ENCODE data around the gene HMX3.

HMX3 gene

GRCh38 chr10:123134915-123135414, 805 bp upstream of the HMX3 start:
- no peak for DNase-seq

GRCh38 chr10:123136221-123136805, 543 bp downstream of the HMX3 start:
- DNase-seq = no peak

DNA sequence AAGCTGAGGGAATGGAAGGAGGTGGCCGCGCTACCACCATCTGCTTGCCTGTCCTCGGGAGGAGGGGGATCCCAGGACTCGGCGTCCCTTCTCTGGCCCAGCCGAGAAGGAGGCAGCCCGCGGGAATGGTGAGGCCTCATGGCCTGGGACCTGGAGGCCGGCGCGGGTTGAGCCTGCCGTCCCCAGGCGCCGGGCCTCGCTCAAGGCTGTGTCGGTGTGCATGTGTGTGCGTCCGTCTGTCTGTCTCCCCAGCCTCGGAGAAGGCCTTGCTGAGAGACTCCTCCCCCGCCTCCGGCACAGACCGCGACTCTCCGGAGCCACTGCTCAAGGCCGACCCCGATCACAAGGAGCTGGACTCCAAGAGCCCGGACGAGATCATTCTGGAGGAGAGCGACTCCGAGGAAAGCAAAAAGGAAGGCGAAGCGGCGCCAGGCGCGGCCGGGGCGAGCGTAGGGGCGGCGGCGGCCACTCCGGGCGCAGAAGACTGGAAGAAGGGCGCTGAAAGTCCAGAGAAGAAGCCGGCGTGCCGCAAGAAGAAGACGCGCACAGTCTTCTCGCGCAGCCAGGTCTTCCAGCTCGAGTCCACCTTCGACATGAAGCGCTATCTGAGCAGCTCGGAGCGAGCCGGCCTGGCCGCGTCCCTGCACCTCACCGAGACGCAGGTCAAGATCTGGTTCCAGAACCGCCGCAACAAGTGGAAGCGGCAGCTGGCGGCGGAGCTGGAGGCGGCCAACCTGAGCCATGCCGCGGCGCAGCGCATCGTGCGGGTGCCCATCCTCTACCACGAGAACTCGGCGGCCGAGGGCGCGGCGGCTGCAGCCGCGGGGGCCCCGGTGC, 1.3 kb downstream of the HMX3 start:
- DNase-seq = no peak

DNA sequence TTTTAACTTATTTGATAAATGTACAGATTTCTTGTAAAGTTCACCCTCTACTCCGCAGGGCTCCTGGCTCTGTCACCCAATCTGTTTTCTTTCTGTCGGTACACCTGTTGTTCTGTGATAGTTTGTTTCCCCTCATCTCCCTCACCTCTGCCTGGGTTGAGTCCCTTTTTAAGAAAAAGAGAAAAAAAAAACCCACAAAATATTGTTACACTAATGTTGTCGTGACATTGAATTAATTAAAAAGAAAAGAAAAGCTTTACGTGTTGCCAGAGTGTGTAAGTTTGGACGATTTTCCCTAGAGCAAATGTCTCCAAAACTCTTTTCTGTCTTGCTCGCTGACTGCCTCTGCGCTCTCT, 3.4 kb downstream of the HMX3 start:
- no peak for DNase-seq

DNA sequence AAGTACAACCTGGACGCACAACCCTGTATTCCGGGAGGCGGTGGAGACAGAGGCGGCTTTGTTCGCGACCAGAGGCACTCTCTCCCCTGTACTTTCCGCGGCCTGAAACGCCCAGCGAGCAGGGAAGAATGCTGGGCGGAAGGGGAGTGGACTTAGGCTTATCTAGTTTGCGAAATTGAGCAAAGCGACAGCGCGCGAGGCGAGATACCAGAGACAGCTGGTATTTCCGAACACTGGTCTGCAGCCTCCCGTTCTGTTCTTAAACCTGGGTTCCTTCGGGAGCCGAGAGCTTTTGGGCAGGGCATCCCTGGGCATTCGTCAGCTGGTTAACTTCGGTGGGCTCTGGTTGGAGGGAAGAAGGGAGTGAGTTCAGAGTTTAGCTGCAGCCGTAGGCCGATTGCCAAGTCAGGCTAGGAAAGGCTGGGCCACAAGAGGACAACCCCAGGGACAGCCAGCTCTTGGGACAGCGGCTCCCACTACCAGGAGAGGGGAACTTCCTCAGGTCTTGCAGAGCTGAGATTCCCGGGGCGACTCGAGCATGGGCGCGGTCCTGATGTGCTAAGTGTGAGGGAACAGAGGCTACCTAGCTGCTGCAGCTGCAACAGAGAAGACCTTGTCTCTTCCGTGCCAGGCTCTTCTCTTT, 3.9 kb downstream of the HMX3 start:
- DNase-seq = no peak

- no peak for DNase-seq
Measured at GRCh38 chr10:123140164-123140982, 4.6 kb downstream of the HMX3 start.

GRCh38 chr10:123140983-123141390, 5.2 kb downstream of the HMX3 start:
- no peak for DNase-seq

DNA sequence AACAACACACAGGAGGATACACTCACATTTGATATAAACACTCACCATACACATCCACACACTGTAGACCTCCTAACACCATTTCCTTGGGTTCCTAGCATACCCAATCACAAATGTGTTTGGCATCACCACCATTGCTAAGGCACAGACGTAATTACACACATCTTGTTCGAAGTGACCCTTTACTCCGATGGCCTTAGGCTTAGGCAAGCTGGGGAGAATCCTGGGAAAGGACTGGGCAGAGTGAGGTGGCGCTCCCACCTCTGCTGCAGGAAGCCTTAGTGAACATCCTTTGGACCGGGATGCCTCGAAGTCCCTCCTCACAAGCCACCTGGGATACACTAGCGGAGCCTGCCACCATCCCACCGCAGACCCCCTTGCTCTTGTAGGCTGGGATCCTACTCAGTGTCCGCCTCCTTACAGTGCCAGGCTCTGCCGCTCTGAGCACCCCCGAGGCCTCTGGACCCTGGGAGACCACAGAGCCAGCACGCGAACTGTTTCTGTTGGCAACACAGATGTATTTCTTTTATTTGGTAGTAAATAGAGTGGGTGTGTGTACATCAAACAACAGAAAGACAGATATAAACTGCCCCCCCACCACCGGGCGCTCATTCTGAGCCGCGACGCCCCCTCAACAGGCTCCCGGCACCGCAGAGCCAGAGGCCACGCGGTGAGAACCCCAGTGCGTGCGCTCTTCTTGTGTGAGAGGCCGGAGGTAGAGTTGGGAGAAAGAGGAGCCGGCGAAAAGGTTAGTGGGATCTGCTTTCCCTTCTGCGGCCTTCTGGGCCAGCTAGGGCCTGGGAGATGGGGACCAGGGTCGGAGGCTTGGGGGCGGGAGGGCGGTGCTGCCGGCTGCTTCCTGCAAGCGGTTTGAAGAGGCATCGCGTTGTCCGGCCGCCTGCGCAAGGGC, 6.3 kb downstream of the HMX3 start:
- no peak for DNase-seq

DNA sequence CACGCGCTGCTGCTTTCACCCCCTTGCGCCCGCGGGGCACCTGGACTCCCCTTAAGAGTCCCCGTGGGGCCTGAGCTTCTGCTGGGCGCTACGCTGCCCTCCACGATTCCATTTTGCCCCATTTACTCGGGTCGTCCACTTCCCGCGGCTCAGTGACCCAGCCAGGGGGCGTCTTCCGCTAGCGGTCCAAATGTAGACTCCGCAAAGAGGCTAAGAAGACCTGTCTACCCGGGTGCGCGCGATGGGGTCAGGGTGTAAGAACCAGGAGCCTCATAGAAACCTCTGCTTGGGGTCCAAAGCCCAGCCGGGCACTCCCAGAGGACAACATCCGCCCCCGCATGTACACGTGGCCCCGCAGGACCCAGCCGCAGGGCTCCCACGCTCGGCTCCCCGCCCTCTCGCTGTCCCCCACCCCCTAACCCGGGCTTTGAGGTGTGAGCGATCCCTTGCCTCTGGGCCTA, 7.0 kb downstream of the HMX3 start:
- DNase-seq = no peak

GRCh38 chr10:123143162-123143824, 7.5 kb downstream of the HMX3 start:
- no peak for DNase-seq

- DNase-seq = no peak
Measured at GRCh38 chr10:123143825-123144168, 8.0 kb downstream of the HMX3 start.

GRCh38 chr10:123144697-123145541, 9.1 kb downstream of the HMX3 start:
- DNase-seq = no peak

DNA sequence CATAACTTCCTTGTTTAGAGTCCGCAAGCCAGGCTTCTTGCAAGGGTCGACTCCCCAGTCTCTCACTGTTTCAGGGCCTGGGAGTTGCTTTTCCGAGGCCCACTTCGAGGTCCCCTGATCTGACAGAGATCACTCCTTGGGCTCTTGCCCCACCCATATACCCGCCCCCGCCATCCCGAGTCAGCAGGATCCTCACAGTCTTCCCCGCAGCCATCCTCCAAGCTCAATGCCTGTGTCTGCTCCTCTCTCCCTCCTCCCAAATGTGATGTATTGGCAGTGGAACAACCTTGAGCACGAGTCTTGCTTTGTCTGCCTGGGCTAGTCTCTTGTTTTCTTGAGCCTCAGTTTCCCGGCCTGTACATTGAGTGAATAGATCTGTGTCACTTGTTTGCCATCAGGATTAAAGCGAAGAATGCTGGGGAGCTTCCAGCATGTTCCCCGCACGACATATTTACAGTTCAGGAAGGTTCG, 9.8 kb downstream of the HMX3 start:
- no peak for DNase-seq

GRCh38 chr10:123146013-123146893, 10.5 kb downstream of the HMX3 start:
- DNase-seq = no peak

- no peak for DNase-seq
Measured at GRCh38 chr10:123146894-123147634, 11.3 kb downstream of the HMX3 start.

- DNase-seq = no peak
Measured at GRCh38 chr10:123147635-123148413, 12.1 kb downstream of the HMX3 start, which contains the start of gene HMX2. Gene HMX2, plus strand, starts transcription at chr10:123148136. Its CDS starts 243 bp downstream, at chr10:123148379.

DNA sequence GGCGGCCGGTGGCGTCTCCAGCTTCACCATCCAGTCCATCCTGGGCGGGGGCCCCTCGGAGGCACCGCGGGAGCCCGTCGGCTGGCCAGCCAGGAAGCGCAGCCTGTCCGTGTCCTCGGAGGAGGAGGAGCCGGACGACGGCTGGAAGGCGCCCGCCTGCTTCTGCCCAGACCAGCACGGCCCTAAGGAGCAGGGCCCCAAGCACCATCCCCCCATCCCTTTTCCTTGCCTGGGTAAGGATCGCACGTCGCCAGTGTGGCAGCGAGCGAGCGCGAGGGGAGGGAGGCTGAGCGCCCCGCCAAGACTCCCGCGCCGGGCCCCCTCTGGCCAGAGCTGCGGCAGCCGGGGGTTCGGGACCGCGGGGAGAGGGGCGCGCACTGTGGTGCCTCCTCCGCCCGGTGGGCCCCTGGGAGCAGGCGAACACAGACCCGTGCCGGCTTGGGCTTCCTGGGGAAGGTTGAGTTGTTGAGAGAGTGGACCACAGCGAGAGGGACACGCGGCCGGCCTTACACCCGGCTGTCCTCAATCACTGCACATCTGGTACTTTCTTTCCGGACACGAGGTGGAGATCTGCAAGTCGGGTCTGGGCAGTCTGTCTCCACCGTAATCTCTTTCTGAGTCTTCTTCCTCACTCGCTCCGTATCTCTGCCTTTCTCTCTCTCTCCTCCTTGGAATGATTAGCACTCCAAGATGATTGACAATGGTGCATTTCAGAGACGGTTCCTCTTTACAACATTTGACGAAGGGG, 12.8 kb downstream of the HMX3 start:
- DNase-seq = no peak

All from SHP77 treated with DMSO at 0.1 percent for 48 hours (cell line).